Measurements from ENCODE around the gene SMNDC1.

Gene SMNDC1

GRCh38 chr10:110337401-110337800, 32.7 kb upstream of the SMNDC1 start:
- H3K4me3 ChIP-seq (ENCODE audit: low read depth, low read length, poor library complexity, severe bottlenecking): no peak overlapping the region
- no peaks in the 10 kb centered on the region for H3F3A ChIP-seq (ENCODE audit: insufficient read depth, low read length)
- H3K79me2 ChIP-seq (ENCODE audit: insufficient read depth, low read length): no peaks in the 10 kb centered on the region
- H3K4me1 ChIP-seq (ENCODE audit: insufficient read depth, low read length, severe bottlenecking): peaks cover 20% of the 10 kb centered on the region
- TF ChIP-seq CTCF (IDR thresholded peaks at IDR 0.05; ENCODE audit: low read length) (no peak), EZH2 (IDR thresholded peaks at IDR 0.05; ENCODE audit: borderline replicate concordance, low read length) (no peak)
- no peaks in the 10 kb centered on the region for H3K9me2 ChIP-seq (ENCODE audit: low read depth, low read length)
- H3K36me3 ChIP-seq (ENCODE audit: insufficient read depth, low read length): no peaks in the 10 kb centered on the region
- no peak overlapping the region for H2AFZ ChIP-seq (ENCODE audit: low read length)
- H4K20me1 ChIP-seq (ENCODE audit: insufficient read depth, low read length): no peaks in the 10 kb centered on the region
- no peak overlapping the region for H3K9ac ChIP-seq (ENCODE audit: low read length)
- H3K27me3 ChIP-seq (ENCODE audit: insufficient read depth, low read length): no peaks in the 10 kb centered on the region
- no peak overlapping the region for H3K4me2 ChIP-seq (ENCODE audit: low read length)
- H3K27ac ChIP-seq (ENCODE audit: low read depth, low read length, poor library complexity, severe bottlenecking): no peak overlapping the region
- H3K9me3 ChIP-seq (ENCODE audit: low read length): no peaks in the 10 kb centered on the region

GRCh38 chr10:110336111-110336721, 31.5 kb upstream of the SMNDC1 start:
- no peaks in the 10 kb centered on the region for H3K9me2 ChIP-seq (ENCODE audit: low read depth, low read length)
- H2AFZ ChIP-seq (ENCODE audit: low read length): no peak overlapping the region
- H3K79me2 ChIP-seq (ENCODE audit: insufficient read depth, low read length): no peaks in the 10 kb centered on the region
- no peaks in the 10 kb centered on the region for H3K27me3 ChIP-seq (ENCODE audit: insufficient read depth, low read length)
- no peak overlapping the region for H3K9ac ChIP-seq (ENCODE audit: low read length)
- TF ChIP-seq EZH2 (IDR thresholded peaks at IDR 0.05; ENCODE audit: borderline replicate concordance, low read length) (no peak), CTCF (IDR thresholded peaks at IDR 0.05; ENCODE audit: low read length) (no peak)
- H3K36me3 ChIP-seq (ENCODE audit: insufficient read depth, low read length): no peaks in the 10 kb centered on the region
- no peak overlapping the region for H3K27ac ChIP-seq (ENCODE audit: low read depth, low read length, poor library complexity, severe bottlenecking)
- no peaks in the 10 kb centered on the region for H3K9me3 ChIP-seq (ENCODE audit: low read length)
- peaks cover 19% of the 10 kb centered on the region for H3K4me1 ChIP-seq (ENCODE audit: insufficient read depth, low read length, severe bottlenecking)
- H3K4me3 ChIP-seq (ENCODE audit: low read depth, low read length, poor library complexity, severe bottlenecking): no peak overlapping the region
- no peaks in the 10 kb centered on the region for H4K20me1 ChIP-seq (ENCODE audit: insufficient read depth, low read length)
- H3K4me2 ChIP-seq (ENCODE audit: low read length): no peak overlapping the region
- H3F3A ChIP-seq (ENCODE audit: insufficient read depth, low read length): no peaks in the 10 kb centered on the region

- no peaks in the 10 kb centered on the region for H4K20me1 ChIP-seq (ENCODE audit: insufficient read depth, low read length)
- no peak overlapping the region for H3K4me3 ChIP-seq (ENCODE audit: low read depth, low read length, poor library complexity, severe bottlenecking)
- TF ChIP-seq EZH2 (IDR thresholded peaks at IDR 0.05; ENCODE audit: borderline replicate concordance, low read length) (no peak), CTCF (IDR thresholded peaks at IDR 0.05; ENCODE audit: low read length) (no peak)
- H3K79me2 ChIP-seq (ENCODE audit: insufficient read depth, low read length): no peaks in the 10 kb centered on the region
- no peaks in the 10 kb centered on the region for H3K9me2 ChIP-seq (ENCODE audit: low read depth, low read length)
- H3K36me3 ChIP-seq (ENCODE audit: insufficient read depth, low read length): no peaks in the 10 kb centered on the region
- H2AFZ ChIP-seq (ENCODE audit: low read length): no peak overlapping the region
- H3K4me1 ChIP-seq (ENCODE audit: insufficient read depth, low read length, severe bottlenecking): peaks cover 12% of the 10 kb centered on the region
- H3F3A ChIP-seq (ENCODE audit: insufficient read depth, low read length): no peaks in the 10 kb centered on the region
- H3K27ac ChIP-seq (ENCODE audit: low read depth, low read length, poor library complexity, severe bottlenecking): no peak overlapping the region
- no peak overlapping the region for H3K9ac ChIP-seq (ENCODE audit: low read length)
- H3K27me3 ChIP-seq (ENCODE audit: insufficient read depth, low read length): no peaks in the 10 kb centered on the region
- no peaks in the 10 kb centered on the region for H3K9me3 ChIP-seq (ENCODE audit: low read length)
- H3K4me2 ChIP-seq (ENCODE audit: low read length): no peak overlapping the region
These were observed 30.8 kb upstream of the SMNDC1 start for GRCh38 chr10:110335314-110336064.

Measured in OCI-LY1 (cell line).